GM21526 (cell line): ENCODE measurements around the gene GJA9.
"Not testable (repeated sequence)": the region's sequence is repeated elsewhere in the genome, so short reads cannot be mapped to it uniquely, and the experiment has no call there.

Experiments
- ATAC-seq: cut with Tn5 transposase; IDR thresholded peaks from one replicate; pipeline ENCODE4 v1.9.1; 2021; ENCODE audit warnings: moderate library complexity; ENCODE audit not compliant: unreplicated experiment, low FRiP score

Gene GJA9

DNA sequence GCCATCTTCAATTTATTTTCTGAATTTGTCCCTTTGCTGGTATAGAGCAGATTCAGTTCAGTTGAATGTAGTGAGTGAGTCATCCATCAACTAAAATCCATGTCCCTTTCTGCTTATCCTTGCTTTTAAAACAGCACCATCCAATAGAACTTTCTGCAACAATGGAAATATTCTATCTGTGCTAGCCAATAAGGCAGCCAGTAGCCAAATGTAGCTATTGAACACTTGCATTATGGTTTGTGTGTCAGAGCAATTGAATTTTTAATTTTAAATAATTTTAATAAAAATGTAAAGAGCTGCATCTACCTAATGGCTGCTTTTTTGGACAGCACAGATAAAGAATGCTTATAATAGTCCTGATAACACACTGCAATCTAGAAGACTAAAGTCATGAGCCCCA lies at the start of gene GJA9:
GJA9 (minus strand) TSS at position 101 of the 400 bp plus-strand sequence. CDS start 5,489 bp downstream, outside the sequence.
- no peak for ATAC-seq

DNA sequence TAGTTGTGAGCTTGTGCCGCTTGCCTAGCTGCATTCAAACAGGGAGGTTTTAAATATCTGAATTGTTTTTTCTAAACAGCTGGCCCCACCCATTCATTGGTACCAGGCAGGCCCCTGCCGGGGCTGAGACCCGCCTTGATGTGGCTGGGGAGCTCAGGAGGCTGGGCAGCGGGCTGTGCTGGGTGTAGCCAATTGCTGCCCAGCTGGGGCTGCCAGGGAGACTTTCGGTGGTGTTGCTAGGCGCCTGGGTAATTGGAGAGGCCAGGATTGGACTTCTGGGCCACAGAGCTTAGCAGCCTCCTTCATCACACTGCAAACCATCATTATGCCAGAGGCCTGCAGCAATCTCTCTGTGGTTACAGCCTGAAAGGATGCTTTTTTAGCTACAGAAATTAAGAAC lies 48.1 kb upstream of the GJA9 start:
- no peak for ATAC-seq

DNA sequence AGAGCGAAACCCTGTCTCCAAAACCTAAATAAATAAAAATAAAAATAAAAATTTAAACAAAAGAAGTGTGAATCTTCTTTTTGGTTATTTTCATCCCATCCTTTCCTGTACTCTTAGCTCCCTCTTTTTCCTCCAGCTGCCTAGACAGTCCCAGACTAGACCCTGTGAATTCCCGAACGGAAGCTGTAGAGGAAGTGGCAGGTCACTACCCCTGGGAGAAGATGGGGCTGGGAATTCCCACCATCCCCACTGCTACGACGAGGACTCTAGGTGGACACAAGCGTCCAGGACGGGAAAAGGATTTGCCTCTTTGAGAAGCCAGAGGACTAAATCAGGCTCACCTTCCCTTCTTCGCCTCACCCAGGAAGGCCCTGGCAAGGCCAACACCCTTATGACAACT lies 47.7 kb upstream of the GJA9 start:
- no peak for ATAC-seq

DNA sequence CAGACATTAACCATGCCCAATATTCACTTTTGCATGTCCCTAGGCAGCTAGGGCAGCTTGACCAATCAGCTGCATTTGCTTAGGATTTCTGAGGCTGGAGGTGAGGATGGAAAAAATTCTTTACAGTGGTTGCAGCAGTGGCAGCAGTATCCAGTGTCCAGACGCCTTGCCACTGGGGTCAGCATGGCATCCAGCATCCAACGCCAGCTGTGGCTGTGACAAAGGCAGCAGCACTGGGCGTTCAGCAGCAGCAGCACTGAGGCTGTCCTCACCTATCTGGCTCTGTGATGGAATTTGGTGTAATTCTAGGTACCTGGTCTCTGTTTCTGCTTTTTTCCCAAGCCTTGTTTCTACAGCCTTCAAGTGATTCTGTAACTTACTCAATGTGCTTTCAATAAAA lies 44.7 kb upstream of the GJA9 start:
- ATAC-seq, result no peak

DNA sequence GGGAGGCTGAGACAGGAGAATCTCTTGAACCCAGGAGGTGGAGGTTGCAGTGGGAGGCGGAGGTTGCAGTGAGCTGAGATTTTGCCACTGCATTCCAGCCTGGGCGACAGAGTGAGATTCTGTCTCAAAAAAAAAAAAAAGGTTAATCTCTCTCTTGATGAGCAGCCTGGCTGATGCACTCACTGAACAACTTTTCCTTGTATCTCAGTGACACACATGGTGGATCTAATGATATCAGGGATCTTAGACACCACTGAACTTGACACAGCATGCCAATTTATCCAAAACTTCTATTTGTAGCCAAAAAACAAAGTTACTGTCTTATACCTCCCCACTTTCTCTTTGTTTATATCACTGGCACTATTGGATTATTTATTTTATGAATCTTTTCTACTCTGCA lies 44.0 kb upstream of the GJA9 start:
- ATAC-seq, result no peak

DNA sequence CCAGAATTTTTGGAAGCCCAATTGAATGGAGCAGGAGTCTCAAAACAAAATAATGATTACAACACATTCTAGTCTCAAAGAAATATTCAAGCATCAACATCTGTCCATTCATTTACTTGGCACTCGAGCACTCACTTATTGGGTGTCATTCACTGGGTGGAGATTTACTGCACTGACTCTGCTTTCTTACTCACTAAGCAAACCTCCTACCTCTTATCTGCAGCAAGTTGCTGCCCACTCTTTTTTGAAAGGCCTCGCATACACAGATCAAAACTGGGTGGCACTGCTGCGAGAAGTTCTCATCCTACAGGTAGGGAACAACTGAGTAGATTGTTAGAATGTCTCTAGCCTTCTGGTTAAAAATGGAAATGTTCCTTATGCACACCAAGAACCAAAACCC lies 42.2 kb upstream of the GJA9 start:
- no peak for ATAC-seq

DNA sequence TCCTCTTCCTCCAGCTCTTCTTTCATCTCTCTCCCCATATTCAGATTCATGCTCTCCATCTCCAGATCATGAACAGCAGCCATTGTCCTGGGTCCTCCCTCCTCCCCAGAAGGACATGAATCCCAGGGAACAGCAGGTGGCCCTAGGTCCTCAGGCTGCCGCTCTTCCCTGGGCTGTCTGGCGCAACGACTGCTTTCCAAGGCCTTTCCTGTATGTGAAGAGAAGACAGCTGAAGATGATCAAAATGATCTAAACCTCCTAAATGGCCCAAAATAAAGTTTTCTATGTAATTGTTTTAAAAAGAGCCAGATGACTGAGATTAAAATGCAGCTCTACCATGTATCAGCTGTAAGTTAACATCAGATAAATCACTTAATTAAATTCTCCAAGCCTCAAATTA lies 37.7 kb upstream of the GJA9 start:
- ATAC-seq, result no peak

DNA sequence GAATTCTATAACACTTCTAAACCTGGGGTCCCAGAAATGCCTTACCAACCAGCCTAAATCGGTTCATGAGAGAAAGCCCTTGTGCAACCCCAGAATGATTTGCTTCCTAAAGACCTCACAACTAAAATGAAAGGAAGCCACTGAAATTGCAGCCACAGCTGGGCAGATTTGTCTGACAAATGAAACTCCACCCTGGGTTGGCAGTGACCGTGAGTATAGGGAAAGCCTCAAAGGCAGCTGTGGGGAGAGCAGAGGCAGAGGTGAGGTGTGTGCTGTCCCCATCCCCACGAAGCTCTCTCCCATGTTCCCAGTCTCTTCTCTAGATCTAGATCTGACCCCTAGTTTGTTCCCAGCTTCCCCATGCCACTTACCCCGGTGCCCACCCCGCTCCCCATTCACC lies 37.2 kb upstream of the GJA9 start:
- ATAC-seq, result no peak

DNA sequence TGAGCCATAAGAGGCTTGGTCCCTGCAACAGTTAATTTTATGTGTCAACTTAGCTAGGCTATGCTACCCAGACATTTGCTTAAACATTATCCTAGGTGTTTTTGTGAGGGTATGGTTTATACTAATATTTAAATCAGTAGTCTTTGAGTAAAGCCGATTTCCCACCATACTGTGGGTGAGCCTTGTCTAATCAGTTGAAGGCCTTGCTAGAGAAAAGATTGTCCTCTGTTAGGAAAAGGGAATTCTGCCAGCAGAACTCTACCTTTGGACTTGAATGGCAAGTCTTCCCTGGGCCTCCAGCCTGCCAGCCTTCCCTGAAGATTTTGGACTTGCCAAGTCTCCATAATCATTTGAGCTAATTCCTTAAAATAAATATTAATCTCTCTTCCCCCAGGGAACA lies 36.4 kb upstream of the GJA9 start:
- ATAC-seq, result no peak

DNA sequence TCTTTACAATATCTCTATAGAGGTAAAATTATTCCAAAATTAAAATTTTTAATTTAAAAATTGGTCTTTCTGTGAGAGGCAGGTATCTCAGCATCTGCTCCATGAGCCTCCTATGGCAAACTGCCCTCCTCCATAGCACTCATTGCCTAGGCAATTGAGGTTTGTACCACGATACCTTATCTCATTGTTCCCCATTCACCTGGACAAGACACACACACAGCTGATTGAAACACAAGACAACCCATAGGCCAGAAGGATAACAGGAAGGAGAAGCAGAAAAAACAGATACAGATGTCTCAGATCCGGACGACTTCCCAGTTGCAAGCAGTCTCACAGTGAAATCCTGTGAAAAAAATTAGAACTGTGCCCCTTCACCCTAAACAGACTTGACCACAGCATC lies 36.0 kb upstream of the GJA9 start:
- ATAC-seq, result no peak

DNA sequence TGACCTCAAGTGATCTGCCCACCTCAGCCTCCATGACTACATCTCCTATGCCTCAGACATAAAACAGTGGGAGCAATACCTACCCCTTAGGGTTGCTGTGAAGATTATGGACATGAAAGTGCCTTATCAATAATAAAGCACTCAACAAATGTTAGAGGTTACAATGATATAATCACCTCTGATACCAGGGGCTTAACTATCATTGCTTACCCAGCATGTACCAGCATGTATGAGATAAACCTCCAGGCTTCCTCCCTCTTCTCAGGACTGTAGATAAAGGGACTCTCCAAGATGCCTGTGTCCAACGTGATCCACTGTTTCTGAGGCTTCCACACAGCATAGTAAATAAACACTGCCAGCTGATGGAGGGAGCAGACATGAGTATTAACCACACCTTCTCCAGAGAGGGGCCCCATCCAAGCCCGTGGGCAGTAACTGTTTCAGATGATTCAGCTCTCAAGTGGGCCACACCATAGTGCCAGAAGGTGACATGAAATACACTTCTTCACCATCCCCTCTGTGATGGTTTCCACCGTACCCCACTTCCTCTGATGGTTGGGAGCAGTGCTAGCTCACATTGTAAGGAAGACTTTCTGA lies 34.1 kb upstream of the GJA9 start:
- ATAC-seq, result no peak

DNA sequence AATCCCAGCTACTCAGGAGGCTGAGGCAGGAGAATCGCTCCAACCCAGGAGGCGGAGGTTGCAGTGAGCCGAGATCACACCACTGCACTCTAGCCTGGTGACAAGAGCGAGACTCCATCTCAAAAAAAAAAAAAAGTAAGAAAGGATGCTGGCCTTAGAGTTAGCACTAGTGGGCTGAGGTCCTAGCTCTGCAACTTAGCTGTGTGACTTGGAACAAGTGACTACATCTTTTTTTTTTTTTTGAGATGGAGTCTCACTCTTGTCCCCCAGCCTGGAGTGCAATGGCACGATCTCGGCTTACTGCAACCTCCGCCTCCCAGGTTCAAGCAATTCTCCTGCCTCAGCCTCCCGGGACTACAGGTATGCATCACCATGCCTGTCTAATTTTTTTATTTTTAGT lies 33.5 kb upstream of the GJA9 start:
- ATAC-seq, result not testable (repeated sequence)

DNA sequence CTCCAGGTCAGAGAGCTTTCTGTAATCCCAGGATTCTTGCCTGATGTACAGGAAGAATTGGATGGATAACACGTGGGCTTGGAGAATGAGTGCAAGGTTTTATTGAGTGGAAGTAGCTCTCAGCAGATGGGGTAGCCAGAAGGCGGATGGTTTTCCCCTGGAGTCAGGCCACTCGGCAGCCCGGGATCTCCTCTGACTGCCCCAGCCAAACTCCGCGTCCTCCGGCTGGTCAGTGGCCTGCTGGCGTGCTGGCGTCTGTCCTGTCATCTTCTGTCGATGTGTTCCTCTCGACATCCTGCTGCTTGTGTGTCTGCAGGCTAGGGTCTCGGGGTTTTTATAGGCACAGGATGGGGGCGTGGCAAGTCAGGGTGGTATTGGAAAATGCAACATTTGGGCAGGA lies 27.4 kb upstream of the GJA9 start:
- ATAC-seq, result no peak

DNA sequence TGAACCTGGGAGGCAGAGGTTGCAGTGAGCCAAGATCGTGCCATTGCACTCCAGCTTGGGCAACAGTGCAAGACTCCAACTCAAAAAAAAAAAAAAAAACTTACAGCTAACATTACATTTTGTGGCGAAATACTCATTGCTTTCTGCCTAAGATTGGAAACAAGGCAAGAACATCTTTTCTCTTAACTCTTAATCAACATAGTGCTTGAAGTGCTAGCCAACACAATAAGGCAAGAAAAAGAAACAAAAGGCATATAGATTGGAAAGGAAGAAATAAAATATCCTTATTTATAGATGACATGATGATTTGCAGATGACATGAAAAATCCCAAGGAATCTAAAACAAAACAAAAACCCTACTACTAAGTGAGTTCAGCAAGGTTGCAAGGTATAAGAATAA lies 24.6 kb upstream of the GJA9 start:
- ATAC-seq, result no peak

DNA sequence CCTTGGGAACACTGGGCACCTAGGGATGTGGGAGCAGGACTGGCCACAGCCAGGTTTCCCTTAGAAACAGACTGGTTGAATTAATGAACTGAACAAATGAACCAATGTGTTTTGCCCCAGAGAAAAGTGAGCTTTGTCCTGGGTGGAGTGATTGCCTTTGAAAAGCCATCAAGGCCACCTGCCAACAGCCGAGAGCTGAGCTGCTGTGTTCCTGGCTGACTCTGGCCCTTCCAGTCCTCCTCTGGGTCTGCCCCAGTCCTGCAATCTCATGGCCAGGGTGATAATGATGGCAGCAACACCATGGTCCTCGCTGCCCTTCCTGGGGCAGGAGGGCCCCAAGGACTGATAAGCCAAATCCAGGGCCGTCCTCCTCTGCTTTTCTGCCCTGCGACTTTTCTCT lies 18.2 kb upstream of the GJA9 start:
- no peak for ATAC-seq

DNA sequence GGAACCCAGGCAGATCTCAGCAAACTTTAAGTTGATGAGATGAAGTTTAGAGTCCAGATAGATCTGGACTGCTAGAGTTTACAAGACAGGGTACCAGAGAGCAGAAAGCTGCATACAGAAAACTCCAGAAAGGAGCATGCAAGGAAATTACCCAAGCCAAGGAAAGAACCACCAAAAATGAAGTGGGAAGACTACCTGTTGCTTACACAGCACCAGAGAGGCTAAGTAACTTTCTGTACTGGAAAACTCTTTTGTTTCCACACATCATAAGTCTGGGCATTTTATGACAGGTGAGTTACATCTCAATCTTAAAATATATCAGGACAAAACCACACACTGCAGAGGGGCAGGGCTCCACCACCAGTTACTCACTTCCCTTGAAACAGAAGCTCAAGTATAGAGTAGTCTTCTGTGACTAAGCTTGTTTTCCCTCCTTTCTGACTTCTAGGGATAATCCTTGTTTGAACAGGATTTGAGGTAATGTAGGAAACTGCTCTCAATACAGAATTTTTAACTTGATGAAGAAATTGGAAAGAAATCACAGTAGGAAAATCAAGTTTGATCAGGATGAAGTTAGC lies 17.4 kb upstream of the GJA9 start:
- ATAC-seq, result no peak

DNA sequence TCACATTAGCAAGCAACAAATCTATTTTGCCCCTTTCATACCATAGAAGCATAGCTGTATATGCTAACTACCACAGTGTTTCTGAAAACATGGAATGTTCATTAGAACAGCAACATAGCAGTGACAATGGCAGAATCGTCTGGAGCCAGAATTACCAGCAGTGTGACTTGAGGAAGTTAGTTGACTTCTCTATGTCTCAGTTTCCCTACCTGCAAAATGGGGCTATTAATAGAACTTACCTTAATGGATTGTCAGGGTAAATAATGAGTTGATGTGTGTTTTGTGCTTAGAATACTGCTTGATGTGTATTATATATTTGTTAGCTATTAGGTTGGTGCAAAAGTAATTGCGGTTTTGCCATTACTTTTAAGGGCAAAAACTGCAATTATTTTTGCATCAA lies 14.8 kb upstream of the GJA9 start:
- ATAC-seq, result no peak

DNA sequence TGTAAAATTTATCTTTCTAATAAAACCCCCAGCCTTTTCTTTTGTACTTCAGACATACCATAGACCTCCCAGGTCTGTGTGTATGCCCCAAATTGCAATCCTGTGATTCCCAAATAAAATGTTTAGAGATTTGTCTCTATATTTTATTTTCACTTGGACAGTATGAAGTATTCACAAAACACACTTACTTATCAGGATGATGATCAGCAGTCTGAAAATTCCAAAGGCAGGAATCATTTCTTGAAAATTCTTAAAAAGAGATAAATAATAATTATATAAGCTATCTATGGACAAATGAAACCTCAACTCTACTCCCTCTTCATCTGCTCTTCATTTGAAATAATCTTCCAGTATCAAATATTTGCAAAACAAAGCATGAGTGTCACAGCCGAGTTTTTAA lies 11.6 kb upstream of the GJA9 start:
- ATAC-seq, result no peak

DNA sequence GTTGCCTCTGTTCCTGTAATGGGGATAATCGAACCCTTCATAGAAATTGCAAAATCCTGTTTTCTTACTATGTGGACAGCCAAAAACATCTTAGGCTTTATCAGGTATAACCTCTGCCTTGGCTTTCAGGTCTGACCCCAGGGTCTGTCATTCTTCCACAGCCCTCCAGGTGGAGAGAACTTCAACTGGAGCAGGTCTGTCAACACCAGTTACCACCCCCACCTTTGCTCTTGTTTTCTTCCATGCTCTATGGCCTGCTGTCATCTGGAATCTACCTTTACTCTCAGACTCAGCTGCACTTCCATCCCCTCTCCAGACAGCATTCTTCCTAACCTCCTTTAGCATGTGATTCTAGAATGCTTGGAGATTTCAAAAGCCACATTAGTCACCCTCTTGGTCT lies 10.4 kb upstream of the GJA9 start:
- ATAC-seq, result no peak

DNA sequence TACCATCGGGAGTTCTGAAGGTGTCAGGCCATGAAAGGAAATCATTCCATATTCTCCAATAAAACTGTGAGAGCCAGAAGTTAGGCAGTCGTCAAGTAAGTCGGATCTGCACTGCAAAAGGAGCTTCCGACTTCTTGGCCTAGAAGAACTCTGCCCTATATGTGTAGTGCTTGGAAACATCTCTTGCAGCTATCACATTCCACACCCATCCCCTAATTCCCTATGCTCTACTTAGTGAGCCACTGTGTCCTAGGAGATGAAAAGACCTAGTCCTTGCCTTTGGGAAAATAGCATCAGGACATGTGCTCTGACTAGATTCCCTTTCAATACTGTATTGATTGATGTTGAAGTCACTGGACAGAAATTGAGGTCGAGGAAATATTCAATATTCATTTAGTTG lies 8.2 kb upstream of the GJA9 start:
- no peak for ATAC-seq

DNA sequence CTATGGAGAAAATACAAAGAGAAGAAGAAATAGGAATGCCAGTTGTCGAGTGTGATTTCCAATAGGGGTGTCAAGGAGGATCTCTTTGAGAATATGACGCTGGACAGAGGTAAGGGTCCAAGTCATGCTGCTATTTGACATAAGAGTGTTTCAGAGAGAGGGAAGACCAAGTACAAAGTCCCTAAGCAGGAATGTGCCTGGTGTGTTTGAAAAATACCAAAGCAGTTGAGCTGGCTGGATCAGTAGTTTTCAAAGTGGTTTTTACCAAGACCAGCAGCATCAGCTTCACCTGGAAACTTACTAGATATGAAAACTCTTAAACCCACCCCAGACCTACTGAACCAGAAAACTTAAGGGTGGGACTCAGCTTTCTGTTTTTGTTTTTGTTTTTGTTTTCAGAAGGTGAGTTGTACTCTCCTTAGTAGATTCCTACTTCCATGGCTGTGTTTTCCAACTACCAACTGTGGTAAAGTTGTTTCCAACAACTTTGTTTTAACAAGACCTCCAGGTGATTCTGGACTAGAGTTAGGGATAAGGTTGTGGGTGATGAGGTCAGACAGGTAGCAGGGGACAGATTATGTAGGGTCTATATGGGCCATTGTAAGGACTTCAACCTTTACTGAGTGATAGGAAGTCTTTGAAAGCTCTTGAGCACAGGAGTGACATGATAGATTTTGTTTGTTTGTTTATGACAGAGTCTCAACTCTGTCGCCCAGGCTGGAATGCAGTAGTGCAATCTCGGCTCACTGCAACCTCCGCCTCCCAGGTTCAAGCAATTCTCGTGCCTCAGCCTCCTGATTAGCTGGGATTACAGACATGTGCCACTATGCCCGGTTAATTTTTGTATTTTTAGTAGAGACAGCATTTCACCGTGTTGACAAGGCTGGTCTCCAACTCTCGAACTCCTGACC lies 7.3 kb upstream of the GJA9 start:
- no peak for ATAC-seq

DNA sequence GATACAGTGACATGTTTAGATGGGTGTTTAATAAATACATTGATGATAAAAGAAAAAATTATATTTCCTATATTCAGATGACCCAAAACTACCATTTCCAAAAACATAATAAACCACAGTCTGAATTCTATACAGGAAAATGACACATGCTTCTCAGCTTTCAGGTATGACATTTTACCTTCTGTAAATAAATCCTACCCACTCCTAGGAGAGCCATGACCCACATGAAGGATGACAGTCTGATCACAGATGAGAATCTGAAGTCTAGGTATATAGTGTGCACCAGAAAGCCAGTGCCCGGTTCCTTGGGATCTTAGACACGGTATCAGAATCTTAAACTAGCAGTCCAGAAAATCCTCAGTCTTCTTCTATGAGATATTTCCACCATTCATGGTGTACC lies 3.7 kb upstream of the GJA9 start:
- no peak for ATAC-seq
